Measurements from ENCODE around the gene ZFYVE21. TPM values are rescaled to one million over a fixed set of nuclear protein-coding genes. Genes with fewer than 3 reads are reported as not detected.

ZFYVE21 gene
- total RNA-seq, 1 donor from 2014 or later, result 61.3 TPM

- Histone ChIP-seq H3K36me3 (peaks cover 83% of the 10 kb centered on the region), H3K9me3 (no peaks in the 10 kb centered on the region), H3K4me3 (no peak overlapping the region), H3K4me1 (peaks cover 17% of the 10 kb centered on the region), H3K27ac (no peak overlapping the region), H3K27me3 (no peaks in the 10 kb centered on the region)
- peak; percentile 56 for DNase-seq
- no peak for ATAC-seq
- TF ChIP-seq CTCF (IDR thresholded peaks at IDR 0.05), result no peak
- intact Hi-C loops (cut with DNase I), result no loop called here
These were observed 18.7 kb downstream of the ZFYVE21 start for GRCh38 chr14:103734081-103734888.

GRCh38 chr14:103735022-103735421 is 19.4 kb downstream of the ZFYVE21 start:
- peak; percentile 50 for DNase-seq
- H3K27me3 ChIP-seq, result no peaks in the 10 kb centered on the region
- peaks cover 82% of the 10 kb centered on the region for H3K36me3 ChIP-seq
- H3K9me3 ChIP-seq, result no peaks in the 10 kb centered on the region
- H3K4me1 ChIP-seq, result peaks cover 17% of the 10 kb centered on the region
- no peak for ATAC-seq
- H3K27ac ChIP-seq, result peak overlapping the region; percentile 70
- H3K4me3 ChIP-seq, result no peak overlapping the region
- no peak for TF ChIP-seq CTCF (IDR thresholded peaks at IDR 0.05)
- intact Hi-C loops (cut with DNase I), result no loop called here

- intact Hi-C loops (cut with DNase I), result no loop called here
- Histone ChIP-seq H3K4me1 (peaks cover 17% of the 10 kb centered on the region), H3K27me3 (no peaks in the 10 kb centered on the region), H3K27ac (peak overlapping the region; percentile 70), H3K9me3 (no peaks in the 10 kb centered on the region), H3K4me3 (no peak overlapping the region), H3K36me3 (peaks cover 82% of the 10 kb centered on the region)
- no peak for DNase-seq
- no peak for ATAC-seq
- no peak for TF ChIP-seq CTCF (IDR thresholded peaks at IDR 0.05)
These were observed 19.8 kb downstream of the ZFYVE21 start for GRCh38 chr14:103735439-103735814.

GRCh38 chr14:103735815-103736545 is 20.4 kb downstream of the ZFYVE21 start:
- Histone ChIP-seq H3K4me3 (no peak overlapping the region), H3K27me3 (no peaks in the 10 kb centered on the region), H3K27ac (peak overlapping the region; percentile 70), H3K4me1 (peaks cover 18% of the 10 kb centered on the region), H3K36me3 (peaks cover 86% of the 10 kb centered on the region), H3K9me3 (no peaks in the 10 kb centered on the region)
- TF ChIP-seq CTCF (IDR thresholded peaks at IDR 0.05), result no peak
- DNase-seq (peak; percentile 61), ATAC-seq (no peak)
- intact Hi-C loops (cut with DNase I), result no loop called here

- Histone ChIP-seq H3K36me3 (peaks cover 89% of the 10 kb centered on the region), H3K27ac (peak overlapping the region; percentile 70), H3K9me3 (no peaks in the 10 kb centered on the region), H3K4me1 (peaks cover 26% of the 10 kb centered on the region), H3K27me3 (no peaks in the 10 kb centered on the region), H3K4me3 (no peak overlapping the region)
- TF ChIP-seq CTCF (IDR thresholded peaks at IDR 0.05), result no peak
- ATAC-seq (no peak), DNase-seq (peak; percentile 54)
- intact Hi-C loops (cut with DNase I), result no loop called here
These were observed 21.2 kb downstream of the ZFYVE21 start for GRCh38 chr14:103736546-103737431.

All from upper lobe of right lung (tissue), 1 donor.